SJCRH30 (cell line): Measurements from ENCODE around the gene PMAIP1. TPM values are rescaled to one million over a fixed set of nuclear protein-coding genes. Genes with fewer than 3 reads are reported as not detected.
A peak's percentile ranks its signal among the peaks of the same experiment; 100 is the strongest.

Source experiments
- DNase-seq, 2 experiments: peaks; one replicate each; pipeline ENCODE4 v3.0.0-alpha.2; 2015 to 2020
- H3K27ac ChIP-seq: fragments of 250-450 bp; sonication (Bioruptor Pico); 2 replicates; pipeline ENCODE4 v1.5.1; 2020; ENCODE audit warnings: mild to moderate bottlenecking, moderate library complexity
- H3K27me3 ChIP-seq: fragments of 250-450 bp; sonication (Bioruptor Pico); 2 replicates; pipeline ENCODE4 v1.5.1; 2020; ENCODE audit warnings: mild to moderate bottlenecking, moderate library complexity
- H3K36me3 ChIP-seq: fragments of 250-450 bp; sonication (Bioruptor Pico); 2 replicates; pipeline ENCODE4 v1.5.1; 2020; ENCODE audit warnings: mild to moderate bottlenecking, moderate library complexity
- H3K4me1 ChIP-seq: fragments of 250-450 bp; sonication (Bioruptor Pico); 2 replicates; pipeline ENCODE4 v1.5.1; 2020; ENCODE audit warnings: mild to moderate bottlenecking, moderate library complexity
- H3K4me3 ChIP-seq: fragments of 250-450 bp; sonication (Bioruptor Pico); 2 replicates; pipeline ENCODE4 v1.5.1; 2020; ENCODE audit warnings: mild to moderate bottlenecking, moderate library complexity
- H3K9me3 ChIP-seq: fragments of 250-450 bp; sonication (Bioruptor Pico); replicated peaks from 2 replicates; pipeline ENCODE4 v1.5.1; 2020; ENCODE audit warnings: mild to moderate bottlenecking, moderate library complexity
- total RNA-seq: library from RNA; depleted of rRNA; stranded (reverse); fragments of >200 nt; shearing (Covaris generic); gene quantifications from 2 replicates; pipeline ENCODE4 v1.2.3, GENCODE V29; 2014

PMAIP1 gene
- total RNA-seq, 1 experiment from 2014 or later = 15.7 TPM

GRCh38 chr18:59915606-59916005 lies 15.8 kb downstream of the PMAIP1 start:
- no peak for DNase-seq
- Histone ChIP-seq H3K4me1 (peaks cover 11% of the 10 kb centered on the region), H3K9me3 (no peaks in the 10 kb centered on the region), H3K36me3 (no peaks in the 10 kb centered on the region), H3K27me3 (no peaks in the 10 kb centered on the region), H3K27ac (no peak overlapping the region), H3K4me3 (no peak overlapping the region)

- H3K36me3 ChIP-seq = no peaks in the 10 kb centered on the region
- DNase-seq = no peak
These were observed 16.9 kb downstream of the PMAIP1 start for GRCh38 chr18:59916746-59917145.

GRCh38 chr18:59917422-59917821 lies 17.6 kb downstream of the PMAIP1 start:
- Histone ChIP-seq H3K9me3 (no peaks in the 10 kb centered on the region), H3K4me3 (no peak overlapping the region), H3K4me1 (peaks cover 11% of the 10 kb centered on the region), H3K27me3 (no peaks in the 10 kb centered on the region), H3K36me3 (no peaks in the 10 kb centered on the region), H3K27ac (no peak overlapping the region)
- no peak for DNase-seq

More at GRCh38 chr18:59916746-59917145, 16.9 kb downstream of the PMAIP1 start:
- Histone ChIP-seq H3K9me3 (no peaks in the 10 kb centered on the region), H3K27me3 (no peaks in the 10 kb centered on the region), H3K4me3 (no peak overlapping the region), H3K27ac (no peak overlapping the region), H3K4me1 (peaks cover 11% of the 10 kb centered on the region)

DNA sequence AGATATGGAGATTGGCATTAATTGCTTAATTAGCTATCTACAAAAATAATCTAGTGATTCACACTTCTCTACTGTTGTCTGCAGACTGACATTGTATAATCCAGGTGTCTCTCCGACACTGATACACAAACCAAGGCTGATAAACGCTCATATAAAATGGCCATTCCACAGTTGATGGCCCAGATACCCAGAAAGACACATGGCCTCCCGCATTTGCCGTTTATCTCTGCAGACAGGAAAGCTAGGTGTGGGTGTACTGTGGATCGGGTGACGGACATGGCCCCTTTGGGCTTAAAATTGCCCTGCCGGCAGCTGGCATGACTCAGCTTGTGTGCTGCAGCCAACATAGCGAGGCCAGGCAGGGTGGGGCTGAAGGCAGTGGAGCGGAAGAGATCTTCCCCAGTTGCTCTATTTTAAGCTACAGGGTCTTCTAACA lies 18.5 kb downstream of the PMAIP1 start:
- H3K9me3 ChIP-seq = no peaks in the 10 kb centered on the region
- H3K4me3 ChIP-seq = no peak overlapping the region
- H3K27ac ChIP-seq = peak overlapping the region; percentile 68
- H3K36me3 ChIP-seq = no peaks in the 10 kb centered on the region
- peaks cover 16% of the 10 kb centered on the region for H3K4me1 ChIP-seq
- DNase-seq = peak; percentile 84 to 86
- no peaks in the 10 kb centered on the region for H3K27me3 ChIP-seq

DNA sequence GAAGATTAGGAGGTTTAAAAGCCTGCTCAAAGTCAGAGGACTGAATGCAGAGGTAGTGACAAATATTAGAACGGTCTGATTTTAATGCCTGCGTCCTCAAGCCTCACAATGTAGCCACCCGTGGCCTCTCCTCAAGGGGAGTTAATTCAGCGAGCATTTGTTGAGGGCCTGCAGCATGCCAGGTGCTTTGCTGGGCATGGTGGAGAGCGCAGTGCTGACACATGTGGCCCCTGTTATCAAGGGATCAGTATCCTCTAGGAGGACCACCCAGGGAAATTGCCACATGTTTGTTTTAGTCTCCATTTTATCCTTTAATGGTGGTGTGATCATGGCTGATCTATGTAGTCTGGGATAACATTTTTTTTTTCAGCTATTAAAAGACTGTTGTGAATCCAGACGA lies 19.2 kb downstream of the PMAIP1 start:
- 0 out of 2 replicates have a peak overlapping the region, but pooled peaks have one; percentile 5 for H3K4me3 ChIP-seq
- H3K9me3 ChIP-seq = no peaks in the 10 kb centered on the region
- no peaks in the 10 kb centered on the region for H3K36me3 ChIP-seq
- DNase-seq = peak; percentile 75
- no peaks in the 10 kb centered on the region for H3K27me3 ChIP-seq
- H3K4me1 ChIP-seq = peaks cover 20% of the 10 kb centered on the region
- H3K27ac ChIP-seq = peak overlapping the region; percentile 68

DNA sequence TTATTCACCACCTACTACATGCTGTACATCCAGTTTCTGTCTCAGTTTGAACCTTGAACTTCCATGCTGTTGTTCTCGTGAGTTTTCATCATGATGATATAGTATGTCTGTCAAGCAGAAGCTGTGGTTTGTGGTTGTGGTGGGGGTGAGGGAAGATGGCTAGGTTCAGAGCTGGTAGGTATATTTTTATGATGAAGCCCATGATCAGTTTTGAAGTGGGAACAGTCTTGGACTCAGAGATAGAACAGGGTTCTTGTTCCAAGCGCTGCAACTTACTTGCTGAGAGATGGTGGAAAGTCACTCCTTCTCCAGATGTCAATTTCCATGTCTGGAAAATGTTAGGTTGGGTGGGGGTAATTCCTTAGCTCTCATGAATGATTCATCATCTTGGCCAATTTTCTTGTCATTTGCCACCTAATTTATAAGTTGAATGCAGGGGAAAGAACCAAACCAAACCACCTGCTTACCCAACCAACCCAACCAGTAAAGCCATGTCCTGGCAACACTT lies 21.6 kb downstream of the PMAIP1 start:
- H3K4me3 ChIP-seq = no peak overlapping the region
- peaks cover 20% of the 10 kb centered on the region for H3K4me1 ChIP-seq
- no peak overlapping the region for H3K27ac ChIP-seq
- H3K36me3 ChIP-seq = no peaks in the 10 kb centered on the region
- no peaks in the 10 kb centered on the region for H3K27me3 ChIP-seq
- no peak for DNase-seq
- H3K9me3 ChIP-seq = no peaks in the 10 kb centered on the region

- DNase-seq = no peak
- no peak overlapping the region for H3K27ac ChIP-seq
- H3K4me1 ChIP-seq = peaks cover 15% of the 10 kb centered on the region
- H3K36me3 ChIP-seq = no peaks in the 10 kb centered on the region
- H3K27me3 ChIP-seq = no peaks in the 10 kb centered on the region
- no peak overlapping the region for H3K4me3 ChIP-seq
- no peaks in the 10 kb centered on the region for H3K9me3 ChIP-seq
These were observed 23.9 kb downstream of the PMAIP1 start for GRCh38 chr18:59923539-59924196.

DNA sequence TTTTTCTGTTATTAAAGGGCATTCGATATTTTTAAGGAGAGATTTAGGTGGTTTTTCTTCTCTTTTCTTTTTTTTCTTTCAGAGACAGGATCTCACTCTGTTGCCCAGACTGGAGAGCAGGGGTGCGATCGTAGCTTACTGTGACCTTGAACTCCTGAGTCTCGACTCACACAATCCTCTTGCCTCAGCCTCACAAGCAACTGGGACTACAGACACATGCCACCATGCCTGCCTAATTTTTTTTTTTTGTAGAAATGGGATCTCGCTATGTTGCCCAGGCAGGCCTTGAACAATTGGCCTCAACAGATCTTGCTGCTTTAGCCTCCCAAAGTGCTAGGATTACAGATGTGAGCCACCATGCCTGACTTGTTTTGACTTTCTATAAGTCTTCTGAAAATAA lies 26.3 kb downstream of the PMAIP1 start:
- DNase-seq = no peak
- H3K27ac ChIP-seq = no peak overlapping the region
- H3K4me3 ChIP-seq = no peak overlapping the region

DNA sequence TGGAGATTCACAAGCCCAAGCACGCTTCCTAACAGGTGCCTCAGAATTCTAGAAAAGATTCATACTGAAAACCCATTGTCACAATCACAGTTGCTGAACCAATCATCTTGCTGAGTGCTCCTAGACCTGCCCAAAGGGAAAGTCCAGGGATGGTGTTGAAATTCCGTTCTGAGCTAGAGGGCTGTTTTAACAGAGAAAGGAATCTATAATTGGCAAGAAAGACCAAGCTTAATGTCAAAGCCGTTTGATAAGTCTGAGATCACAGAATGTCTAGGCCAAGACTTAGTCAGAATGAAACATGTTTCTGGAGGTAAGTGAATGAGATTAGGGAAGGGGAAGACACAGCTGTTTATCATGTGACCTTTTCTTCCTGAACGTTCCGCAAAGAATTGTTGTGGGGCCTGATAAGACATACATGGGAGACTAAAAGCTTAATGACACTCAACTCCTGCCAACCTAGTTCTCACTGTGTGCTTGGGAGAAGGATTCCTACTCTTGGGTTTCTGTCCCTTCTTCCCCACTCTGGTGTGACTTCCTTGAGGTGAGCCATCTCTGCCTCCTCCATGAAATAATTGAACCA lies 27.5 kb downstream of the PMAIP1 start:
- Histone ChIP-seq H3K4me1 (peaks cover 9% of the 10 kb centered on the region), H3K27ac (no peak overlapping the region), H3K4me3 (no peak overlapping the region), H3K27me3 (no peaks in the 10 kb centered on the region), H3K9me3 (no peaks in the 10 kb centered on the region), H3K36me3 (no peaks in the 10 kb centered on the region)
- DNase-seq = no peak

More for the DNA sequence above, 26.3 kb downstream of the PMAIP1 start:
- Histone ChIP-seq H3K4me1 (peaks cover 9% of the 10 kb centered on the region), H3K9me3 (no peaks in the 10 kb centered on the region), H3K27me3 (no peaks in the 10 kb centered on the region), H3K36me3 (no peaks in the 10 kb centered on the region)

DNA sequence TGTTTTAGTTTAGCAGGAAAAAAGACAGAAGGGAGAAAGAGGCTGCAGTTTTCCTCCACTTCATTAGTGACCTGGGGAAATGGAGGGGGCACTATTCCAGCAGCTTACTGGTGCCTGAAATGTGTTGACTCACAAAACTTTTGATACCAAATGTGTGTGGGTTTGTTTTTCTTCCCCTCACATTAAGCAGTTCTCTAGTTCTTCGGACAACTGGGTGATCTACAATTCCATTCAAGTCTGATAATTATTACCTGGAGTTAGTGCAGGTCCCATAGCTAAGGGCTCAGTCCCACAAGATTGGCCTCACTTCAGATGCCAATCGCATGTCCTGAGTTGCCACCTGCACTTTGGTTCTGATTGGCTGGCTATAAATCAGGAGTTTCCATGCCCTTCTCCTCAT lies 28.4 kb downstream of the PMAIP1 start:
- Histone ChIP-seq H3K27ac (no peak overlapping the region), H3K36me3 (no peaks in the 10 kb centered on the region), H3K4me3 (no peak overlapping the region), H3K27me3 (no peaks in the 10 kb centered on the region), H3K9me3 (no peaks in the 10 kb centered on the region), H3K4me1 (peaks cover 5% of the 10 kb centered on the region)
- DNase-seq = no peak

DNA sequence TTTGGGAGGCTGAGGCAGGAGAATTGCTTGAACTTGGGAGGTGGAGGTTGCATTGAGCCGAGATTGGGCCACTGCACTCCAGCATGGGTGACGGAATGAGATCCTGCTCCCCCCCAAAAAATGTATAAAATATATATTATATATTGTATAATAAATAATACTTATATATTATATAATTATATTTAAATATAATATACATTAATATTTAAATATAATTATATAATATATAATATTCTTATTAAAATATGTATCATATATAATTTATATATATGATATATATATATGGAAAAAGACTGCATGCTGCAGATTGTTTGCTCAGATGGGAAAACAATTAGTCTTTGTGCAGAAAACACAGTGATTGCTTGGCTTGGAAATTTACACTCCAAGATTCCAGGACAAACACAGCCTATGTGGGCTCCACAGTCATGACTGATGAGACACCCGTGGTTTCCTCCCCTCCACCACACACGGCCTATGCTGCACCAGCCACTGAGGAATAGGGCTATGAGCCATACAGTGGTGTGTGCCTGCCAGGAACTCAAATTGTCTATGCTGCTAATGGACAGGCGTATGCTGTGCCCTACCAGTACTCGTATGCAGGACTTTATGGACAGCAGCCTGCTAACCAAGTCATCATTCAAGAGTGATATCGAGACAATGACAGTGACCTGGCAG lies 30.0 kb downstream of the PMAIP1 start:
- no peak overlapping the region for H3K27ac ChIP-seq
- H3K36me3 ChIP-seq = no peaks in the 10 kb centered on the region
- DNase-seq = no peak
- no peaks in the 10 kb centered on the region for H3K27me3 ChIP-seq
- no peak overlapping the region for H3K4me3 ChIP-seq
- H3K9me3 ChIP-seq = no peaks in the 10 kb centered on the region
- H3K4me1 ChIP-seq = no peaks in the 10 kb centered on the region

DNA sequence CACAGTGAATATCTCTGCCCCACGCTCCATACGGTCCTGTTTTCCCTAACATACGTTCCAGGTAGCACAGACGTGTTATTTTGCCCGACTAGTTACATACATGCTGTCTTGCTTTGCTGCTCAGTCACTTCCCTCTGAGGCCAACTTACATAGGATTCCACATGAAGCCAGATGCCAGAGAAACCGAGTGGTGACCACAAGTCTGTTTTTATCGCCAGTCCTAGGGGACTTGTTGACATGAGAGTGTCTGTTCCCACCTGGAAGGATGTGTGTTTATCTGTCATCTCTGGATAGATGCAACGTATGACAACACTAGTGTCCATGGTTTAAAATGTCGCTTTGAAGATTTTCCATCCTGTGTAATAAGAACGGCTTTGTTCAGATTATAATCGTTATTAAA lies 32.6 kb downstream of the PMAIP1 start:
- Histone ChIP-seq H3K9me3 (no peaks in the 10 kb centered on the region), H3K36me3 (no peaks in the 10 kb centered on the region), H3K4me1 (no peaks in the 10 kb centered on the region), H3K27ac (no peak overlapping the region), H3K27me3 (no peaks in the 10 kb centered on the region), H3K4me3 (no peak overlapping the region)
- DNase-seq = no peak

DNA sequence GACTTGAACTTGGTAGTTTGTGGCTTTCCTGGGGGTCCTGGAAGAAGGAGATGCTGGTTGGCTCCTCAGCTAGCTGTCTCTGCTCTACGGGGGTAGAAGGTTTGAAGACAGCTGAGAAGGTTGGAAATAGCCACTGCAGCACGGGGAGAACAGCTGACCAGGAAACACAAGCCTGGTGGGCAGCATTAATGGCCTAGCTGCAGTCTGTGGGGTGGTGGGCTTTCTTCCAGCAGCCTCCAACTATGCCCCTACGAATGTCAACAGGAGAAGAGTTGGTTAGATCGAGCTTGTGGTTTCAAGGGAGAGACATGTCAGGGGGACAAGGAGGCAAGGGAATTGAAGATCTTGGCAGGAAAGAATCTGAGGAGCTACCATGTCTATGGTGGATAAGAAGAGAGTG lies 38.9 kb downstream of the PMAIP1 start:
- H3K27me3 ChIP-seq = no peaks in the 10 kb centered on the region
- H3K36me3 ChIP-seq = no peaks in the 10 kb centered on the region
- H3K27ac ChIP-seq = no peak overlapping the region
- no peaks in the 10 kb centered on the region for H3K9me3 ChIP-seq
- H3K4me1 ChIP-seq = no peaks in the 10 kb centered on the region
- DNase-seq = no peak
- H3K4me3 ChIP-seq = no peak overlapping the region

GRCh38 chr18:59939127-59939526 lies 39.3 kb downstream of the PMAIP1 start:
- no peak for DNase-seq
- H3K36me3 ChIP-seq = no peaks in the 10 kb centered on the region
- H3K27me3 ChIP-seq = no peaks in the 10 kb centered on the region
- H3K4me3 ChIP-seq = no peak overlapping the region
- H3K27ac ChIP-seq = no peak overlapping the region
- no peaks in the 10 kb centered on the region for H3K4me1 ChIP-seq
- no peaks in the 10 kb centered on the region for H3K9me3 ChIP-seq

DNA sequence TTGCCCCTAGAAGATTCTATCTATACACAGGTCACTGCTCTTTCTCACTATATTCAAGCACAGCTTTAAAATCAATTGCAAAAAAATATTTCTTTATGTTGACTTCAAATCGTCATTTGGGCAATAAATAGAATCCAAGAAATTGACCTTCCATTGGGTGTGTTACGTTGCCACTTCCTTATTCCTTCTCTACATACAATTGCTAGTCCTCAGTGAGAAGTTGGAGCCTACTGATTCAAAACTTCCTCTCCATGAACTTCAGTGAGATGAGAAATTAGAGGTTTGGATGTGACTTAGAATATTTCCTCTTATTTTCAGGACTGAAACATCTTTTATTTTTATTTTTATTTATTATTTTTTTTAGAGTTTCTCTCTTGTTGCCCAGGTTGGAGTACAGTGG lies 40.3 kb downstream of the PMAIP1 start:
- no peaks in the 10 kb centered on the region for H3K9me3 ChIP-seq
- H3K27me3 ChIP-seq = no peaks in the 10 kb centered on the region
- no peak for DNase-seq
- no peaks in the 10 kb centered on the region for H3K36me3 ChIP-seq
- H3K4me3 ChIP-seq = no peak overlapping the region
- no peaks in the 10 kb centered on the region for H3K4me1 ChIP-seq
- no peak overlapping the region for H3K27ac ChIP-seq
